ENCODE data around the gene YAP1.

DNA sequence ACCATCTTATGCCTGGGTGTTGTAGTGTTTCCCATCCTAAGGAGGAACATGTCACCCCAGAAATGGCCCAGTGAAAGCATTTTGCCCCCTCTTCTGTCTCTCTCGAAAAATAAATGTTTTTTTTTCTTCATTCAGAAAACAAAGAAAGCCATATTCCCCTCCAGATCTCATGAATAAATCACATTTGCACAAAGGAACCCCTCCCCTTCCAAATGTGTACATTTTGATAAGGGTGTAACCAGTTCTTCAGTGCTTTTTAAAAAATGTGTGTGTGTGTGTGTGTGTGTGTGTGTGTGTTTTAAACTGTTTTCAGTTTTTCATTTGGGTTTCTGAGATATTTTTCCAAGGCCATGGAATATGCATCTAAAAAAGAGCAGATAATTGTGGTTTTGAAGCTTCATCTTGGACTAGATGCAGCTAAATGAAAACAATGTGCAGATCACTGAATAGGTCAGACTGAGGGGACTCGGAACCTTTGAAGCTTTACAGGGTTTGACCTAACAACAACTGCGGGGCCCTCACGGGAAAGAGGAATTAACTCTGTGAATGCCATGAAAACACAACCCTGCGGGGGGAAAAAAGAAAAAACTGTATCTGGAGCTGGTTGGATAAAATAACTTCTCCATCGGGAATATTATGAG, 76.4 kb downstream of the YAP1 start:
- TF ChIP-seq, protein P1, sequence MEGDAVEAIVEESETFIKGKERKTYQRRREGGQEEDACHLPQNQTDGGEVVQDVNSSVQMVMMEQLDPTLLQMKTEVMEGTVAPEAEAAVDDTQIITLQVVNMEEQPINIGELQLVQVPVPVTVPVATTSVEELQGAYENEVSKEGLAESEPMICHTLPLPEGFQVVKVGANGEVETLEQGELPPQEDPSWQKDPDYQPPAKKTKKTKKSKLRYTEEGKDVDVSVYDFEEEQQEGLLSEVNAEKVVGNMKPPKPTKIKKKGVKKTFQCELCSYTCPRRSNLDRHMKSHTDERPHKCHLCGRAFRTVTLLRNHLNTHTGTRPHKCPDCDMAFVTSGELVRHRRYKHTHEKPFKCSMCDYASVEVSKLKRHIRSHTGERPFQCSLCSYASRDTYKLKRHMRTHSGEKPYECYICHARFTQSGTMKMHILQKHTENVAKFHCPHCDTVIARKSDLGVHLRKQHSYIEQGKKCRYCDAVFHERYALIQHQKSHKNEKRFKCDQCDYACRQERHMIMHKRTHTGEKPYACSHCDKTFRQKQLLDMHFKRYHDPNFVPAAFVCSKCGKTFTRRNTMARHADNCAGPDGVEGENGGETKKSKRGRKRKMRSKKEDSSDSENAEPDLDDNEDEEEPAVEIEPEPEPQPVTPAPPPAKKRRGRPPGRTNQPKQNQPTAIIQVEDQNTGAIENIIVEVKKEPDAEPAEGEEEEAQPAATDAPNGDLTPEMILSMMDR (IDR thresholded peaks at IDR 0.05): no peak
- no peak for TF ChIP-seq POLR2A (IDR thresholded peaks at IDR 0.05)
